Measurements from ENCODE around the gene RPTN.

DNA sequence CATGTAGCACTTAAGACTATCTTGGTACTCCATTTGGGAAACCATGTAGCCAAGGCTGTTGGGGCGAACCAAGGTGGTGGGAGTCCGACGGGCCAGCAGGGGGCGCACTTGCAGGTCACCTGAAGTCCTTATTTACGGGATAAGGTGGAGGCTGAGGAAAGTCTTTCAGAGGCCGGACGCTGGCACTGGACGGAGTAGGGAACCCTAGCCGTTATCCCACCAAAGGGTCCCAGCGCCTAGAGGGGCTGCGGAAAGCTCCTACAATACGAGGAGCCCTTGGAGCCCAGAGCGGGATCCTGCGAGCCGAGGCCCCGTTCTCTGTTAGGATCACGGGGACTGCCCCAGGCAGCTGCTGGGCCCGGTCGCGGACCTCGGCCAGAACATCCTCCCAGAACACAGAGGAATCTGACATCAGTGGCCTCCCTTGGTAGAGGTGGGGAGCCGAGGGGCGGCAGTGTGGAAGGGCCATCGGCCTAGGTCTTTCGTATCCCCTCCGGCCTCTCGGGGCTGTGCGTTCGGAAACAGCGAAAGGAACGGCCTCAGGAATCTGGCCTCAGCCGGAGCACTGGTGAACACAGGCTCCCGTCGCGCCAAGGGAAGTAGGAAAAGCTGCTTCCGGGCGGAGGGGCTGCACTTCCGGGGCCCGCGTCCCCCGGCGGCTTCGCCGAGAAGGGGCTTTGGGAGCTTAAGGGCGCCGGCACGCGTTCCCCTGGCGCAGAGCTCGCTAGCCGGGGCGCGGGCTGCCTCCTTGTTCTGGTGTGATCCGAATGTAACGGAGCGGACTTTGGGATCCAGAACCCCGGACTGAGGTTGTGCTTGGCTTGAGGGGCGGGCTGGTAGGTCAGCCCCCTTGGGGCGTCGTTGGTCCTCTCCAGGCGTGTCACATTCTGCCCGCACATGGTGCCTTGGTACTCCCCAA lies 29.9 kb upstream of the RPTN start:
- TF ChIP-seq, protein P1, sequence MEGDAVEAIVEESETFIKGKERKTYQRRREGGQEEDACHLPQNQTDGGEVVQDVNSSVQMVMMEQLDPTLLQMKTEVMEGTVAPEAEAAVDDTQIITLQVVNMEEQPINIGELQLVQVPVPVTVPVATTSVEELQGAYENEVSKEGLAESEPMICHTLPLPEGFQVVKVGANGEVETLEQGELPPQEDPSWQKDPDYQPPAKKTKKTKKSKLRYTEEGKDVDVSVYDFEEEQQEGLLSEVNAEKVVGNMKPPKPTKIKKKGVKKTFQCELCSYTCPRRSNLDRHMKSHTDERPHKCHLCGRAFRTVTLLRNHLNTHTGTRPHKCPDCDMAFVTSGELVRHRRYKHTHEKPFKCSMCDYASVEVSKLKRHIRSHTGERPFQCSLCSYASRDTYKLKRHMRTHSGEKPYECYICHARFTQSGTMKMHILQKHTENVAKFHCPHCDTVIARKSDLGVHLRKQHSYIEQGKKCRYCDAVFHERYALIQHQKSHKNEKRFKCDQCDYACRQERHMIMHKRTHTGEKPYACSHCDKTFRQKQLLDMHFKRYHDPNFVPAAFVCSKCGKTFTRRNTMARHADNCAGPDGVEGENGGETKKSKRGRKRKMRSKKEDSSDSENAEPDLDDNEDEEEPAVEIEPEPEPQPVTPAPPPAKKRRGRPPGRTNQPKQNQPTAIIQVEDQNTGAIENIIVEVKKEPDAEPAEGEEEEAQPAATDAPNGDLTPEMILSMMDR (IDR thresholded peaks at IDR 0.05) = peak; percentile 97
- 0 out of 2 replicates have a peak, but pooled peaks have one; percentile 18 for TF ChIP-seq POLR2AphosphoS5 (IDR thresholded peaks at IDR 0.05; ENCODE audit: low read depth, low read length)
